Measurements from ENCODE around the gene FAM111A.

FAM111A gene

GRCh38 chr11:59144096-59144495 lies 1.4 kb downstream of the FAM111A start:
- no peak for DNase-seq

DNA sequence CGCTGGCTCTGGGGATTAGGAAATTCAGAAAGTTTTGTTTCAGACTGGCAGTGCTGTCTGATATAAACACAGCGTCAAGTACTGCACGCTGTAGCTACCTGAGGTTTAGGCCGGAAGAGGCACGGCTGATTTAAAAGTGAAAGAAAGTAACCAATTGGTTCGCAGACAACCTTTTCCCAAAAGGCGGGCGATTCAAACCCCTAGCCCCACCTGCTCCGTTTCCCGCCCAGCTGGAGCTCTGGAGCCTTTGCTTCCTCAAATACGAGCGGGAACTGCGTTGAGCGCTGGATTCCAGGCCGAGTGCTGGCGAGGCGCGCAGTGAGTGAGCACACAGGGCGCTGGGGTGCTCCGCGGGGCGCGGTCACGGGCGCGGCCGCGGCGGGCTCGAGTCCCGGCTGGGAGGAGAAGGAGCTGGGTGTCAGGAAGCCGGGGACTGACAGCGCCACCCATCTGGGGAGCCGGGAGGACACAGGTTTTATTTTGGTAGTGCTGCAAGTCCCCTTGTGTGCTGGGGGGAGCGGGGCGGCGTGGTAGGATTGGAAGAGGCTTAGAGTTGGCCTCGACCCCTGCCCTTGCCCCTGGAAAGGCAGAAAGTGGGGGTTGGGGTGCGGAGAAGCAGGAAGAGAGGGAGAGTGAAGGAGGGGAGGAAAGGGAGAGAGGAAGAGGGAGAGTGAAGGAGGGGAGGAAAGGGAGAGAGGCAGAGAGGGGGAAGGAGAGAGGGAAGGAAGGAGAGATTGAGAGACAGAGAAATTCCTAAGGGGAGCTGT lies 2.1 kb downstream of the FAM111A start:
- peak; percentile 77 to 85 for DNase-seq

GRCh38 chr11:59145534-59145933 lies 2.9 kb downstream of the FAM111A start:
- no peak for DNase-seq

DNA sequence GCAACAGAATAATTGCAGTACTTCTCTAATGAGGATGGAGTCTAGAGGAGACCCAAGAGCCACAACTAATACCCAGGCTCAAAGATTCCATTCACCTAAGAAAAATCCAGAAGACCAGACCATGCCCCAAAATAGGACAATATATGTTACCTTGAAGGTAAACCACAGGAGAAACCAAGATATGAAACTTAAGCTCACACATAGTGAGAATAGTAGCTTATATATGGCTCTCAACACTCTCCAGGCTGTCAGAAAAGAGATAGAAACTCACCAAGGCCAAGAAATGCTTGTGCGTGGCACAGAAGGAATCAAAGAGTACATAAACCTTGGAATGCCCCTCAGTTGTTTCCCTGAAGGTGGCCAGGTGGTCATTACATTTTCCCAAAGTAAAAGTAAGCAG lies 9.1 kb downstream of the FAM111A start:
- DNase-seq = no peak

GRCh38 chr11:59152312-59152951 lies 9.8 kb downstream of the FAM111A start:
- DNase-seq = no peak

GRCh38 chr11:59154610-59155009 lies 12.0 kb downstream of the FAM111A start:
- no peak for DNase-seq

DNA sequence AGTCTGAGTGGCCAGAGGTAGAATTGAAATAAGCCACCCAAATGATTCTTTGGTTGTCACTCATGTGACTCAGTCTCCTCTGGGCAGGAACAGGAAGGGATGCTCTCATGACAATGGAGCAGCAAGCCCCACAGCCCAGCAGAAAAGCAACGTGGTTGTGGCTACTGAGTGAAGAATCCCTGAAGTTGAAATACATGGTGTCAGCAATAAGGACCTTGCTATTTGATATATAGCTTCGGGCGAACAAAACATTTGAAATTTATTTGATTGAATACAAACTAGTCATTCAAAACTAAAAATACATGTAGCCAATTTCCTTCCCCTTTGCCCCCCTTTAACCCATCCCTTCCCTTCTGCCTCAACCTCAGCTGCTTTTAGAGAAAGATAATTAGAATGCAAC lies 14.8 kb downstream of the FAM111A start:
- DNase-seq = no peak

DNA sequence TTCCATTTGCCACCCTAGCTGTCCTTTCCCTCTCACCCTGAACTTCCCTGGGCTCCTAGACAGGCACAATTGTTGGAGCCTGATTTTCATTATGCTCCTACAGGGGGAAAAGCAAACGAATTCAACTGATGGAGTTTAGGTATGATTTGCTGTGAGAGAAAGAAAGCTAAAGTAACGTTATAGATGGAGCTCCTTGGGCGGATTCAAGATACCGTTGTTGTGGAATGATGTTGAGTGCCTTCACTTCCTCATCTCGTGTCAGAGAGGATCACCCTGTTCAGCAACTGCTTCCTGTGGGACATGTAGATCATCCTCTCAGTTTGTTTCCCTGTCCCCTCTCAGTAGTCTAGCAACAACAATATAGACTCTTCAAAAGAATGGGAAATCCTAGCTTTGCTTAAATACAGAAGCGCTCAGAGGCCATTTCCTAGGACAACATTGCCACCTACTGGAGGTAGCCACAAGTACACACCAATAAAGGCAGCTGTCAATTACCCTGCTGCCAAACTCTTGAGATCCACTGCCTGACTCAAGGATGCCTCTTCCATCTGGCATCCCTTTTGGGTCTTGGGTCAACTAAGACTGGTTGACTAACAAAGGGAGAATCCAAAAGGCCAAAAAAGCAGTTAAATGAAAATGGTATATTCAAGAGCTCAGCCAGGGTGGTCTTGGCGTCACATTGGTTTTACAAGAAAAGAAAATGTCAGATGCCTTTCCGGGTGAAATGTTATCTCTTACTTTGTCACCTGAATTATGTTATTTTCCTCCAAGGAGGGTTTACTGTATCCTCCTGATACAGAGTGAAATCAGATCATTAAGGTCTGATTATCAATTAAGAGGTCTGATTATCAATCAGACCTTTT lies 15.8 kb downstream of the FAM111A start:
- peak; percentile 69 to 80 for DNase-seq

- no peak for DNase-seq
Measured at GRCh38 chr11:59164028-59164427, 21.4 kb downstream of the FAM111A start.

DNA sequence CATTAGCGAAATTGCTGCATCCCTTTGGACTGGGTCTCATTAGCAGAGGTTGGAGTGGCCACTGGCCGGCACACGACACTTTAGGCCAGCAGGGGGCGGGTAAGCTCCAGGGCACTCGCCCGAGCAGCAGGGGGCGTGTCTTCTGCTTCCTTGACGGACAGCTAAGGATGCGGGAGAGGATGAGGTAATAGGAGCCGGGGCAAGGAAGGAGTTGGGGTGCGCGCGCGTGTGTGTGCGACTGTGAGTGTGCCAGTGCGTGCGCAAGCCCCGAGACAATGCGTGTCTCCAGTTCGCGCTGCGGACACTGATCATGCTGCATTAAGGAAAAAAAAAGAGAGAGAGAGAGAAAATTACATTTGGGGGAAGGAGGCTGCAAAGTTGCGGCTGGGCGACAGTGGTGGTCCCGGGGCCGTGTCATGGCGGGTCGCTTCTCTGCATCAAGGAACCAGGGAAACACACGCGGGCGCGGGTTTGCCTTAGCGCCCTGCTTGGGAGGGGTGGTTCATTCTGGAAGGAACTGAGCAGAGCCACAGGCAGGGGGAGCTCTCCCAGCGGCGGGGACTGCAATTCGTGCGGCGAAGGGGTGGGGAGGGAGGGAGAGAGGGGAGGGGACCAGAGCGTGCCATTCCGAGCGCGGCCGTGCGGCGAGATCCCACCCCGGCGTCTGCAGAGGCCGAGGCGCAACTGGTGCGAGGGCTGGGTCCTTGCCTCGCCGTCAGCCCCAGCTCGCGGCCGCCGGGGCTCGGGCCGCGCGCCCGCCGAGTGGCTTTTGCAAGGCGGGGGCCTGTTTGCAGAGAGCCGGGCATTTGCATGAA lies 29.1 kb downstream of the FAM111A start, which contains the start of gene DTX4:
Gene DTX4 (plus strand): TSS at position 625 of the 815 bp plus-strand sequence. CDS start 464 bp downstream, outside the sequence.
- peak; percentile 87 to 90 for DNase-seq

GRCh38 chr11:59172345-59173079 lies 29.9 kb downstream of the FAM111A start:
- DNase-seq = peak in 1 of 2 donors; percentile 20

DNA sequence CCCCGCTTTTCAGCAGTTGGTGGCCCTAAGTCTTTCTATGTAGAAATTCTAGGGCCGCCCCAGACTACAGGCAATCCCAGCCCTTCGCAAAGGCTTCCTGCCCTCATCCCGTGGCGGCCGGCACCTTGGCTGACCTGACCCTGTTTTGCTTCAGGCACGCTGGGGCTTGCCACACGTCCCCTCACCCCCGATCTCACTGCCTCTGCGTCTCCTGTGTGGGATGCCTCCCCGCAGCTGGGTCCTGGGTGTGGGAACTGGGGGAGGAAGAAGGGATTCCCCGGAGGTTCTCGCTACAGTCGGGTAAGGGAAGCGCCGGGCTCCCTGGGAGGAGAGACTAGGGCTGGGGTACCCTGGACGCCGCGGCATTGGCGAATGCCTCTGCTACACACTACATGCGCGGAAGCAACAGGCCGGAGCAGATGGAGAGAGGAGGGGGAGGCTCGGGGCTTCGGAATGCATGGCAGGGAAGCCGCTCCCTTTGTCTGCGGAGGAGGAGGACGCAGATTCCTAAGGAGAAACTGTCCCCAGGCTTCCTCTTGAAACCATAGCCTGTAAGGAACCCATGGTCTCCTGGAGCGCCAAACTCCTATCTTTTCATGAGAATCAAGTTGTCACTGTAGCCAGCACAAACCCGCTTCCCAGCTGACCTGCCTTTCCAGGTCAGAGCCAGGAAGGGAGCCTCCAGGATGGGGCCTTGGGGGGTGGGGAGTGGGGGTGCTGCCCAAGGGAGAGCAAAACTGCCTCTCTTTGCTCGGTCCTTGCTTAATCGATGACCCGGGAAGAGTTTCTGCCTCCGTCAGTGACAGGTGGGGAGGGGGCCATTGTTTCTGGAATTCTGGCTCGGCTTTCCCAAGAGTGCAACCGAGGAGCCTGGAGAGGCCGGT lies 30.7 kb downstream of the FAM111A start:
- no peak for DNase-seq

DNA sequence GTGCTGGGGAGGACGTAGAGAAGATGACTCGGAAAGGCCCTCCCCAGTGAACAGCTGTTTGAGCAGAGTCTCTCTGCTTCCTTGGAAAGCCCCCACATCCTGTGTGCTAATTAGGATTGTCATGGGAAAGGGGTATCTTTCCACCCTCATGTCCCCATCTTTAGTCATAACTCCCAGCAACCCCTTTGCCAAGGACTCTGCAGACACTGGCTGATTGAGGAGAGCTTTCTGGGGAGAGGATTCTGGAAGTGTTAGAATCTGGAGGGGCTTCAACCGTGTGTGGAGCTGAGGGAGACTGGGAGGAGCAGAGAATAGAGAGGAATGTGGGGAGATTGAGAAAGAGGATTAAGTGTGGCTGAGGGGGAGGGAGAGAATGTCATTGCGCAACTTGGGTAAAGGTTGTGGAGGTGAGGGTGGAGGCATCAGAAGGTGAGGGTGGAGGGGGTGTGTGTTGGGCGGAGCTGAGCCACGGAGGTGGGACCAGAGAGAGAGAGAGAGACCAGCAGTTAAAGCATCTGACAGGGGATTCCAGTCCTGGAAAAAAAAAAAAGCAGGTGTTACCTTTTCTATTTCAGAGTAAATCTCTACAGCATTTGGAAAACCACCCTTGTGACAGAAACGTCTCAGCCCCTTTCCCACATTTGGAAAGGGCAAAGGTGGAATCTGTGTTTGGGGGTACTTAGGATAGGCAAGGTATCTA lies 31.5 kb downstream of the FAM111A start:
- DNase-seq = no peak

DNA sequence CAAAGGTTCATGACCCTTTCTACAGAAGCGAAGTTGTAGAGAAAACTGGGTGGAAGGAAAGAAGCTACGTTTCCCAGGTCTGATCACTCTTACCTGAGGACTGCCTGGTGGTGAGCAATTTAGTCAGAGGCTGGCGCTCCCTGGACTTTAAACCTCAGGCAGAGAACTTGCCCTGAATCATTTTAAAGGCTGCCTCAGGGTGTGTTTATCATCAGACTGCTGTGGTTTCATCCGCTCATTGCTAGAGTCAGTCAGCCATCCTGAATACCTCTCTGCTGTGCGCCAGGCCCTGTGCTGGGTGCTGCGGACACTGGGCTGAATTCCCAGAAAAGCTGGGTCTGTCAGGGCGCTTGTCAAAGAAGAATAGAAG lies 32.0 kb downstream of the FAM111A start:
- DNase-seq = no peak

- no peak for DNase-seq
Measured at GRCh38 chr11:59175091-59175501, 32.4 kb downstream of the FAM111A start.

GRCh38 chr11:59176330-59176729 lies 33.7 kb downstream of the FAM111A start:
- DNase-seq = no peak

- DNase-seq = no peak
Measured at GRCh38 chr11:59178402-59178801, 35.7 kb downstream of the FAM111A start.

- no peak for DNase-seq
Measured at GRCh38 chr11:59179121-59179520, 36.5 kb downstream of the FAM111A start.

GRCh38 chr11:59180168-59180776 lies 37.6 kb downstream of the FAM111A start:
- no peak for DNase-seq

DNA sequence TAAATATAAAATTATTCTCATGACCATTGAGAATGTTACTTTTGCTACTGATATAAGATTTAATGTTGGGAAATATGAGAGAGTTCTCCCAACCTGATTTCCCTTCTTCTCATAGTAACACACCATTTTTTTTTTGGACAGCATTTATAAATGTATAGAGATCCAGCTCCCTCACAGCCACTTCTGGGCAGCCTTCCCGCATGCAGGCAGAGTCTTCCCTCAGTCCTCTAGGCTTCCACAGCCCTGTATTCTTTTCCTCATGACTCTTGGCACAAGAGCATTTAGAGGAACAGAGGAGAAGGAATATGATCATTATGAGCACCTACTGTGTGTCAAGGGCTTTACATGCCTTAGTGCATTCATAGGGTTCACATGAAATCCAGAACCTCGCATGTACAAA lies 38.3 kb downstream of the FAM111A start:
- DNase-seq = no peak
